ENCODE data around the gene HINT1. TPM values are rescaled to one million over a fixed set of nuclear protein-coding genes. Genes with fewer than 3 reads are reported as not detected.
A peak's percentile ranks its signal among the peaks of the same experiment; 100 is the strongest.
"Not testable (repeated sequence)": the region's sequence is repeated elsewhere in the genome, so short reads cannot be mapped to it uniquely, and the experiment has no call there.

HINT1 gene
- polyA plus RNA-seq: 100 to 1,000 TPM; 130 to 265 (median 218) TPM

DNA sequence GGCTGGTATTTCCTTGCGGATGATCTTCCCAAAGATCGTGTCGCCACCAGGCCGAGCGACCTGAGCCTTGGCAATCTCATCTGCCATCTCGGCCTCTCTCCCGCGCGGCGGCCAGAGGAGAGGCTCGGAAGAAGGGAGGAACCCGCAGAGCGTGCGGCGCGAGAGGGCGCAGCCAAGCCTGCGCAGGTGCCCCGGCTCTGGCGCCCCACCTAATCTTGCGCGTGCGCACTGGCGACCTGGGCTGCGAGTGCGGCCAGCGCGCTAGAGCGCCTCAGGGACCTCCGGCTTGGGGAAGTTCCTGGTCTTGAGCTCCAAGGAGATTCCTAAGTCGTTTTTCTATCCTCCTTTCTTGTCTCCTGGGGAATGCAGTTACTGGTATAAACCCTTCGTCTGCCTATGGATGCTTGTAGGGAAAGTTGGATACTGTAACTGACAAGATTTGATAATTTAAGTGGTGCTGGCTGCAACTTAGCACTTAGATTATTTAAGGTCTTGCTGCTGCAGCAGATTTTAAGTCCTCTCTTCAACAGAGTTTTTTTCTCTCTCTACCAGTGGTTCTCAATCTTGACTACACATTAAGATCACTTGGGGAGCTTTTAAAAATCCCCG, at the start of gene HINT1:
TSS of gene HINT1 (minus strand) at position 138 of the 609 bp plus-strand sequence. CDS start at position 87, 51 bp downstream.
- WGBS, 3 donors: 0% methylated on average over 33 of the region's 33 CpGs
- peak within 1 kb of the TSS; percentile 21 for H3K27ac ChIP-seq (ENCODE audit: low read depth, low read length)

DNA sequence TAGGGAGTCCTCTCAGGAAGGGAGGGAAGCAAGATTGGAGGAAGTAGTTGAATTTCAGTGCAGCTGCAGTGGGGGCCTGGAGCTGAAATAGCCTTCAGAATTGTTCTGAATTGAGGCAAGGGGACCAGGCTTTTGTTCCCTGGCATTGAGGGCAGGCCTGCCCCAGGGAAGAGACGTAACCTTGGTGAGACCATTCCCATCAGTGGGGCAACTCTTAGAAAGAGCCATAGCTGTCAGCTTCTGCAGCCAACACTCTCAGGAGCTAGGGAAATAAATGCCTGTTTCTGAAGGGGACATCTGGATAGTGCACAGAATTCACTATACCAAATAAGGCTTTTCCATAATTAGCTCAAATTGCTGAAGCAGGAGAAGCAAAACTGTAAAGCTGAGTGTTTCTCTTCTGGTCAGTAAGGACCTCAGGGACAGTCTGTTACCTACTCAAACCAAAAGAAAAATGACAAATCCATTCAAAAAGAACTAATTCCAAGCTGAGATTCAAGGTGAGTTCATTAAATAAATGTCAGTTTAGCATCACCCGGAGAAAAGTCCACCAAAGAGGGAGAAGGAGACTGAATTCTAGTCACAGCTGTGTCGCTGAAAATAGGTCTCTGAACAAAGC, 49.7 kb upstream of the HINT1 start:
- H3K27ac ChIP-seq (ENCODE audit: low read depth, low read length): no peak overlapping the region
- WGBS, 3 donors: 61 to 72% (median 68%) methylated on average over 3 of the region's 3 CpGs

DNA sequence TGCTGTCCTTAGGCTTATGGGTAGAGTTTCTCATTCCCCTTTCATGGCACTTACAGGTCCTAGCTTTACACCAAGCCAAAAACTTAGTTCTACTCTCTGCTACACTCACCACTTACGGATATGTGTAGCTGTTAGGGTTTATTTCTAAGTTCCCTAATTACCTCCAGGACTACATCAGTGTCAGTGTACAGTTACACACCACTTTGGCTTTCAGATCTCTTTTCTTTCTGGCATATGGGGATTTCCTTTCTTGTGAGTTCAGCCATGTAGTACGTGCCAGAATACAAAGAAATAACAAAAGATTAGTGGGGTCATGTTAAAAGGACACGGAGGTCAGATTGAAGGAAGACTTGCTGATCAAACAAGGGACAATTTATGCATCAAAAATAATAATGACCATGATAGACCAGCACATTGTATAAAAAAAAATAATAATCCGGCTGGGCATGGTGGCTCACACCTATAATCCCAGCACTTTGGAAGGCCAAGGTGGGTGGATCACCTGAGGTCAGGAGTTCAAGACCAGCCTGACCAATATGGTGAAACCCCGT, 47.5 kb upstream of the HINT1 start:
- H3K27ac ChIP-seq (ENCODE audit: low read depth, low read length): no peak overlapping the region
- 64 to 82% (median 74%) methylated on average over 5 of the region's 5 CpGs for WGBS, 3 donors

DNA sequence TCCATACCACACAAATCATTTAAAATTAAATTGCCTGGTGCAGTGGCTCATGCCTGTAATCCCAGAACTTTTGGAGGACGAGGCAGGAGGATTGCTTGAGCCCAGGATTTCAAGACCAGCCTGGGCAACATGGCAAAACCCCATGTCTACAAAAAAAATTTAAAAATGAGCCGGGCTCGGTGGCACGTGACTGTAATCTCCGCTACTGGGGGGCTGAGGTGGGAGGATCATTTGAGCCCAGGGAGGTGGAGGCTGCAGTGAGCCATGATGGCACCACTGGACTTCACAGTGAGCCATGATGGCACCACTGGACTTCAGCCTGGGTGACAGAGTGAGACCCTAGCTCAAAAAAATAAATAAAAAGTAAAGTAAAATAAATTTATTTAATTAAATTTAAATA, 46.6 kb upstream of the HINT1 start:
- H3K27ac ChIP-seq (ENCODE audit: low read depth, low read length): no peak overlapping the region
- WGBS, 3 donors: 93 to 96% (median 94%) methylated on average over 5 of the region's 5 CpGs

DNA sequence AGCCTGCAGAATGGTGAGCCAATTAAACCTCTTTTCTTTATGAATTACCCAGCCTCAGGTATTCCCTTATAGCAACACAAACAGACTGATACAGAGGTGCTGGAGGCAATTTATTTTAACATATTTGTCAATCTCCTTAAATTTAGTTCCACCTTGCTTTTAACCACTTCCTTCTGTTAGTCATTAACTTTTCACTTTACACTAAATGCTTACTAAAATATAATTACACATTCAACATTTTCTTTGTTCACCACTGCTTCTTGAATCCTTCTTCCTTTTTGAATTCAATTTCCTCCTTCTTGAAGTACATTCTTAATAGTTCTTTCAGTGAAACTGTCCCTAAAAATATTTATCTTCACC, 45.1 kb upstream of the HINT1 start:
- H3K27ac ChIP-seq (ENCODE audit: low read depth, low read length): no peak overlapping the region

DNA sequence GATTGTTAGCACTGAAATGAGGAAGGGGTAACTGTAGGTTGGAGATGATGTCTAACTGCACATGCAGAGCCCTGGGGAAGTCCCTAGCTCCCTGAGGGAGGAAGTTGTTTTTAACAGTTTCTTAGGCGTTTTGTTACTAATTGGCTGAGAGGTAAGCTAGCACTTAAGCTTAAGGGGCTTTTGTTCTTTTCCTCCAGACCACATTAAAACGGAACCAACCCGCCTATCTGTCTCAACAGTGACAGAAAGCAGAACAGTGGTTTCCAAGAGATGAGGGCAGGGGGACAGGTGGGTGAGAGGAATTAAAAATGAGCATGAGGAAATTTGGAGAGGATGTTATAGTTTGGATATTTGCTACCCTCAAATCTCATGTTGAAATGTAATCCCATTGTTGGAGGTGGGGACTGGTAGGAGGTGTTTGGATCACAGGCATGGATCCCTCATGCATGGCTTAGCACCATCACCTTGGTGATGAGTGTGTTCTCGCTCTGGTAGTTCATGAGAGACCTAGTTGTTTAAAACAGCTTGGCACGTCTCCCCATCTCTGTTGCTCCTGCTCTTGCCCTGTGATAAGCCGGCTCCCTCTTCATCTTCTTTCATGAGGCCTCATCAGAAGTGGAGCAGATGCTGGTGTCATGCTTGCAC, 44.6 kb upstream of the HINT1 start:
- 34 to 51% (median 38%) methylated on average over 6 of the region's 6 CpGs for WGBS, 3 donors
- no peak overlapping the region for H3K27ac ChIP-seq (ENCODE audit: low read depth, low read length)

DNA sequence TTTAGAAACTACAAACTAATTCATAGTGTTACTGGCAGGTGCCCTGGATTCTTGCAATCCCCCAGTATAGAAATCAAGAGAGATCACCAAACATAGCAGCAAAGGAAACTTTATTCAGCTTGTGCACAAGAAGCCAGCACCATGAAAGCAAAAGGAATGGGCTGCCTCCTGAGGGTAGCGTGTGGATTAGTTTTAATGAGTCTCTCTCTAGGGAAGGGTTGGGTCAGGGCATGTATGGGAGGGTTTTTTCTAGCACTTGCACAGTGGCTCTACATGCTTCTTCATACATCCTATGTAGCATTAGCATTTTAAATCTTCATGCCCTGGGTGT, 44.1 kb upstream of the HINT1 start:
- H3K27ac ChIP-seq (ENCODE audit: low read depth, low read length): no peak overlapping the region
- 54 to 88% (median 55%) methylated on average over 1 of the region's 1 CpG for WGBS, 3 donors

DNA sequence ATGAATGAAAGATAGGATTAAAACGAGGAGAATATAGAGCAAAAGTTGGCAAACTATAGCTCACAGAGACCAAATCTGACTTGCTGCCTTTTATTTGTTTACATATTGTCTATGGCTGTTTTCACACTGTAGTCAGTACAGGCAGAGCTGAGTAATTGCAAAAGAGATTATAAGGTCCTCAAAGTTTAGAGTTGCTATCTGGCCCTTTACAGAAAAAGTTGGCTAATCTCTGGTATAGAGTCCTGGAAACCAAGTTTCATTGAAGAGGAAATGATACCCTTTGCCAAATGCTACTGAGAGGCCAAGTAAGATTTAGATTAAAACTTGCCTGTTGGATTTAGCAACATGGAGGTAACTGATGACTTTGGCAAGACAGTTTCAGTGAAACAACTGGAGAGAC, 41.7 kb upstream of the HINT1 start:
- WGBS, 3 donors: 55 to 56% (median 55%) methylated on average over 1 of the region's 1 CpG
- H3K27ac ChIP-seq (ENCODE audit: low read depth, low read length): no peak overlapping the region

DNA sequence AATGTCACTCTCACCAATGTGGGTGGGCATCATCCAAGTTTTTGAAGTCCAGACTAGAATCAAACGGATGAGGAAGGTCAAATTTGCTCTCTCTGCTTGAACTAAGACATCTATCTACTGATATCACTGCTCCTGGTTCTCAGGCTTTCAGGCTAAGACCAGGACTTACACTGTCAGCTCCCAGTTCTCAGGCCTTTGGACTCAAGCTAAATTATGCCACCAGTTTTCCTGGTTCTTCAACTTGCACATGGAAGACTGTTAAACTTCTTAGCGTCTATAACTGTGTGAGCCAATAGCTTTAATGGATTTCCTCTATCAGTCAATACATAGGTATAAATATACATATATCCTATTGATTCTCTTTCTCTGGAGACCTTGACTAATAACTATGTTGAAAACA, 41.0 kb upstream of the HINT1 start:
- 80 to 96% (median 88%) methylated on average over 2 of the region's 2 CpGs for WGBS, 3 donors
- no peak overlapping the region for H3K27ac ChIP-seq (ENCODE audit: low read depth, low read length)

DNA sequence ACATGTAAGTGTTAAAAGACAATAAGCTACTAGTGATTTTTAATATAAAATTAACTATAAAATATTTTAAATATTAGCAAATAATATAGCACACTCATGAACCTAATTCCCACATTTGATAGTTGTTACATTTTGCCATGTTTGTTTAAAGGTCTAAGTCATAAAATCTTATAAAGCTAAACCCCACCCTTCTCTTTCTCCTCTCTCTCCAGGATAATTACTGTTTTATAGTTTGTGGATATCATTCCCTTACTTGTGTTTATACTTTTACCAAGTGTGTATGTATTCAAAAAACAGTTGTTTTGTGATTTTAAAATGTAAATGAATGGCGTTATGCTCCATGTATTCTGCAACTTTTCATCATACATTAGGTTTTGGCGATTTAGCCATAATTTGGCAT, 39.9 kb upstream of the HINT1 start:
- H3K27ac ChIP-seq (ENCODE audit: low read depth, low read length): no peak overlapping the region
- WGBS, 3 donors: 87 to 92% (median 88%) methylated on average over 2 of the region's 2 CpGs

DNA sequence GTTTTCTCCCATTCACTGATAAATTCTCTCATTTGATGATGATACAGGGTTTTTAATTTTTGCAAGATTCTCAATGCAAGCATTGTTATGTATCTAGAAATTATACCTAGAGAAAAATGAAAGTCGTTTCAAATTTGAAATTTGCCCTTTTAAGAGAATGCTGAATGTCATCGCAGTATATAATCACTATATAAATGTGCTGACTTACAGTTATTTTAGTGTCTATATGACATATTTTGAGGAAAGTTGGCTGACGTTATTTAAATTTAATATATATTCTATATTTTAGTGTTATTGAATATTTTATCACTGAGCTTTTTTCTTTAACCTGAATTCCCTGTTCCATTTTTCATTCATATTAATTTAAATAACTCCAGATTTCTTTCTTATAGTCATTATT, 35.5 kb upstream of the HINT1 start:
- H3K27ac ChIP-seq (ENCODE audit: low read depth, low read length): no peak overlapping the region
- WGBS, 3 donors: 94 to 96% (median 94%) methylated on average over 3 of the region's 3 CpGs

DNA sequence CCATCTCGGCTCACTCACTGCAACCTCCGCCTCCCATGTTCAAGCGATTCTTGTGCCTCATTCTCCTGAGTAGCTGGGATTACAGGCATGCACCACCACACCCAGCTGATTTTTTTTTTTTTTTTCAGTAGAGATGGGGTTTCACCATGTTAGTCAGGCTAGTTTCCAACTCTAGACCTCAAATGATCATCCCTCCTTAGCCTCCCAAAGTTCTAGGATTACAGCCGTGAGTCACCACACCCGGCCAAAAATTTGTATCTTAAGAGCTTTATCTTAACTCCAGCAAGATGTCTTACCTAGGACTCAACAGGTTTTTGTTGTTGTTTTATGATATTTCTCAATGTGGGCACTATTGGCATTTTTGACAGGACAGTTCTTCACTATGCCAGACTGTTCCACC, 33.6 kb upstream of the HINT1 start:
- 94 to 98% (median 98%) methylated on average over 5 of the region's 5 CpGs for WGBS, 3 donors
- no peak overlapping the region for H3K27ac ChIP-seq (ENCODE audit: low read depth, low read length)

DNA sequence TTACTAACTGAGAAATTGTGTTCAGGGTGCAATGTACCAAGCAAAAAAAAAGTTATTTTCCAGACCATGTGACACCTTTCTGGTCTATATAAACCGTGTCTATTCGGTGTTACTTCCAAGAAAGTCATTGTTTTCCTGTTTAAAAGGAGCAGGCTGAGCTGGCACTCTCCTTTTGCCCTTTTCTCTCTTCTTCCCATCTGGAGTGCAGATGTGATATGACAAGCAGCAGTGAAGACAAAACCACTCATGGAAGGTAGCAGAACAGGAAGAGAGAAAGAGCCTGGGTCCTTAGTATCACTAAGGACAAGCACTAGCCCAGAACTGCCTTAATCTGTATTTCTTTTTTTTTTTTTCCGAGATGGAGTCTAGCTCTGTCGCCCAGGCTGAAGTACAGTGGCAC, 31.3 kb upstream of the HINT1 start:
- WGBS, 3 donors: 88 to 91% (median 89%) methylated on average over 4 of the region's 4 CpGs
- no peak overlapping the region for H3K27ac ChIP-seq (ENCODE audit: low read depth, low read length)

DNA sequence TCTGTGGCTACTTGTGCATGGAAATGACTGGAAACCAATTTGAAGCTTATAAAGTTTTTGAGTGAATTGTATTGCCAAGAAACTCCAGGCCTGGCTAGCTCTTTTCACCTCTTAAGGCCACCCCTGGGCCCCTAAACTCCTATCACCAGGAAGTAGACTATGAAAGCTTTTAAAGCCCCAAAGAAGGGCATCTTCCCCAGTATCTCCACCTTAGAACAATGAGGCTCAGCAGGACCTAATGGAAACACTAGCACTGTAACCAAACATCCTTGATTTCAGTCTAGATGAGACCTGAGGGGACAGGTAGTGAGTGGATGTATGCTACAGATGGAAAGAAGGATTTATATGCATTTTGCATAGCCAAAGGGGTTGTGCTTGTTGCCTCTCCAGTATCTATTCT, 30.6 kb upstream of the HINT1 start:
- H3K27ac ChIP-seq (ENCODE audit: low read depth, low read length): no peak overlapping the region

DNA sequence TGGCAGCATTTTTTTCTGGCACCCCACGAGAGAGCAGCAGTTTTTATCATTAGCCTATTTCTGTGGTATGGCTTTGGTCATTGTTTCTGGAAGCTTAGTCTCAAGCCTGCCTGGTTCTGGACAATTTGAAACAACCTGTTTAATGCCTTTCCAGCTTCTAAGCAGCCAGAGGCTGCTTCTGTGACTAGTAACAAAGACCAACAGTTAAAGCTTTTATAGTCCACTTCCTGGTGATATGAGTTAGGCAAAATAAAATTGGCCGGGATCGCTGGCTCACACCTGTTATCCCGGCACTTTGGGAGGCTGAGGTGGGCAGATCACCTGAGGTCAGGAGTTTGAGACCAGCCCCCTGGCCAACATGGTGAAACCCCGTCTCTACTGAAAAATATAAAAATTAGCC, 29.7 kb upstream of the HINT1 start:
- H3K27ac ChIP-seq (ENCODE audit: low read depth, low read length): no peak overlapping the region
- WGBS, 3 donors: 82 to 89% (median 86%) methylated on average over 5 of the region's 5 CpGs

DNA sequence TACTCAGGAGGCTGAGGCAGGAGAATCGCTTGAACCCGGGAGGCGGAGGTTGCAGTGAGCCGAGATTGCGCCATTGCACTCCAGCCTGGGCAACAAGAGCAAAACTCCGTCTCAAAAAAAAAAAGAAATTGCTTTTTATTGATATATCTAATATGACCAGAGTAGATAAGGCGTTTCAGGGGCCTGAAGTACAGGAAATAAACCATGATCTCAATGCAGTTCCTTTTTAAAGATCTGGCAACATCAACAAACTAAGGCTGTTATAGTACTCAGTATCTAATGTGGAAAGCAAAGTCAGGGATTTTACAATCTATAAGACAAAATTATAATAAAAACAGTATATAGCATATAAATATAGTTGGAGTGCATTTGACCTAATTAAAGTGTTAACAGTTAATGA, 28.8 kb upstream of the HINT1 start:
- WGBS, 3 donors: 83 to 92% (median 88%) methylated on average over 5 to 7 of the region's 7 CpGs
- H3K27ac ChIP-seq (ENCODE audit: low read depth, low read length): not testable (repeated sequence)

DNA sequence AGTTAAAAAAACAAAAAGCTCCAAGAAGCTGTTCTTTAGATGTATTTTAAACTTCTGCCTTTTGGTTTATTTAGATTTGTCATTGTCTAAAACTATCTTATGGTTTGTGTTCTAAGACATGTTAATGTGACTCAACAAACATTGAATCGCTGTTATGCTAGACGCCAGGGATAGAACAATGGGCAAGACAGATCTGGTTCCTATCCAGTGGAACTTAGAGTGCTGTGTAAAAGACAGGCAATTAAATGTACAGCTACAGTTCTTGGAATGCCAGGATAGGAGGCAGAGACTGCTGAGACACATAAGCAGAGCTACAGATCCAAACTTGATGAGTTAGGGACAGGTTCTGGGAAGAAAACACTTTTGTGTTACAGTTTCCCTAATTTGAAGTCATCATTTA, 28.1 kb upstream of the HINT1 start:
- no peak overlapping the region for H3K27ac ChIP-seq (ENCODE audit: low read depth, low read length)
- 73 to 88% (median 81%) methylated on average over 2 of the region's 2 CpGs for WGBS, 3 donors

DNA sequence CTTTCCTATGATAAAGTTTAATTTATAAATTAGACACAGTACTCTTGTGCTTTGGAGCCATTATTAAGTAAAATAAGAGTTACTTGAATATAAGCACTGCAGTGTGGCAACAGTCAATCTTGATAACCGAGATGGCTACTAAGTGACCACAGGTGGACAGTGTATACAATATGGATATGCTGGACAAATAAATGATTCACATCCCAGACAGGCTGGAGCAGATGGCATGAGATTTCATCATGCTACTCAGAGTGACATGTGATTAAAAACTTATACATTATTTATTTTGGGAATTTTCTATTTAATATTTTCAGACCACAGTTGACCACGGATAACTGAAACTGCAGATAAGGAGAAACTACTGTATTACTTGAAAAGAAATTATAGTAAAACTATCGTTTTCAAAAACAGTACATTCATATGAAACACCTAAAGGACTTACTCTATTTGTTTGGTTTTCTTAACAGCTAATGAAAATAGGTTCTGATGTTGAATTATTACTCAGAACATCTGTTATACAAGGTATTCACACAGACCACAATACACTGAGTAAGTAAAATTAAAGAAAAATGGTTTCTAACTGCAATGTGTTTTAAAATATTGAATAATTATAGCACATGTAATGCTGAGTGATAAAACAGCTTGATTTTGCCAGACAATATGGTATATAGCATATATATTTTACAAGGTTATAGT, 21.7 kb upstream of the HINT1 start:
- no peak overlapping the region for H3K27ac ChIP-seq (ENCODE audit: low read depth, low read length)
- WGBS, 3 donors: 74 to 91% (median 91%) methylated on average over 3 of the region's 3 CpGs

DNA sequence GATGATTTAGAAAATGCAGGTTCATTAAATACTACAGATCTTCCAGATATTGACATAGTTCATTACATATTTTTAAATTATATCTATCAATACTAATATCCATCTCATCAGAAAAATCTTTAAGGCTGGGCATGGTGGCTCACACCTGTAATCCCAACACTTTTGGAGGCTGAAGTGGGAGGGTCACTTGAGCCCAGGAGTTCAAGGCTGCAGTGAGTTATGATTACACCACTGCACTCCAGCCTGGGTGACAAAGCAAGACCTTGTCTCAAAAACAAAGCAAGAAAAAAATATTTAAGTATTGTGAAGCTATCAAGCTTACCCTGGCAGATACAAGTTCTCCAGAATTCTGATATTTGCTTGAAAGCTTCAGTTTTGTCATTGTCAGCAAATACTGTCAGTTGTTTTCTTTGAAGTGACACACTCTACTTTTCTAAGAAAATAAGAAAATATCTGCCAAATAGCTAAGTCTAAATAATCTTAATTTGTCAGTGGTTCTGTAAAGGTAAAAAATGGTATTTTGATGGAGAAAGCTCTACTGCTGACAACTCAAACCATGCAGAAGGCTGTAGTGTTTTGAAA, 20.6 kb upstream of the HINT1 start:
- no peak overlapping the region for H3K27ac ChIP-seq (ENCODE audit: low read depth, low read length)
